Transverse colon (tissue), 4 donors: Measurements from ENCODE around the gene TIGAR. TPM values are rescaled to one million over a fixed set of nuclear protein-coding genes. Genes with fewer than 3 reads are reported as not detected.

Experiments used
- DNase-seq: peaks from one replicate; pipeline ENCODE4 v3.0.0-alpha.2; 2019
- H3K27ac ChIP-seq, 4 donors: fragments of 200-600 bp; sonication (generic); 2 replicates each; pipeline ENCODE4 v1.5.1; 2016 to 2018; ENCODE audit warnings: inconsistent platforms in 4 of 4
- H3K27me3 ChIP-seq: fragments of 200-600 bp; sonication (generic); 2 replicates; pipeline ENCODE4 v1.5.1; 2017; ENCODE audit warnings: inconsistent platforms
- H3K36me3 ChIP-seq, 4 donors: fragments of 200-600 bp; sonication (generic); 2 replicates each; pipeline ENCODE4 v1.5.1; 2017 to 2019; ENCODE audit warnings: inconsistent platforms in 4 of 4
- H3K4me1 ChIP-seq, 4 donors: fragments of 200-600 bp; sonication (generic); 2 replicates each; pipeline ENCODE4 v1.5.1; 2017 to 2020; ENCODE audit warnings: inconsistent platforms in 4 of 4
- H3K4me3 ChIP-seq, 4 donors: fragments of 200-600 bp; sonication (generic); 1 replicate in 1 of 4; 2 replicates in 3 of 4; pipeline versions ENCODE4 v1.5.1 to v1.6.1; 2017 to 2019; ENCODE audit warnings: inconsistent platforms in 4 of 4
- H3K9me3 ChIP-seq, 2 donors: fragments of 200-600 bp; sonication (generic); 2 replicates each; pipeline ENCODE4 v1.5.1; 2017 to 2019; ENCODE audit warnings: inconsistent platforms in 2 of 2
- CTCF ChIP-seq, 5 experiments: fragments of 200-600 bp in 3 of 5; fragments of 450-650 bp in 2 of 5; sonication (generic) in 3 of 5; IDR thresholded peaks; 1 replicate in 2 of 5; 2 replicates in 3 of 5; pipeline ENCODE4 v1.5.1; 2016 to 2017; ENCODE audit warnings: antibody characterized with exemption in 5 of 5, inconsistent platforms in 3 of 5, mild to moderate bottlenecking in 2 of 5, moderate library complexity in 1 of 5
- EP300 ChIP-seq: sonication (generic); formaldehyde crosslinking; IDR thresholded peaks from one replicate; pipeline ENCODE4 v1.6.1; 2017; ENCODE audit warnings: antibody characterized with exemption, low read depth
- POLR2A ChIP-seq: fragments of 450-650 bp; IDR thresholded peaks from one replicate; pipeline ENCODE4 v1.6.1; 2016; ENCODE audit warnings: antibody characterized with exemption, mild to moderate bottlenecking, moderate library complexity
- POLR2AphosphoS5 ChIP-seq, 3 donors: sonication (generic); formaldehyde crosslinking; IDR thresholded peaks; one replicate each; pipeline ENCODE4 v1.6.1; 2016; ENCODE audit warnings: antibody characterized with exemption in 3 of 3
- WGBS, 2 donors: methylation state at CpG; one replicate each; pipeline ENCODE4 v1.1.5; 2018; ENCODE audit warnings: low coverage in 1 of 2; 5-methylcytosine and 5-hydroxymethylcytosine counted together
- in situ Hi-C, 4 donors: fragments of 200-750 bp; cut with MboI; loops; one replicate each; pipeline versions ENCODE4 v1.15.0 to v1.15.1; 2017; ENCODE audit warnings: low sequenced_read_pairs in 3 of 4, low pct_ligation_motif_present in 1 of 4, low pct_unique_long_range_greater_than_20kb in 1 of 4
- intact Hi-C: fragments of 100-400 bp; cut with DNase I; formaldehyde crosslinking; loops from one replicate; pipeline ENCODE4 v1.15.1; 2023; ENCODE audit warnings: low total_unique reads
- total RNA-seq, 4 donors: library from RNA; depleted of rRNA; stranded (reverse); fragments of >200 nt; gene quantifications; one replicate each; pipeline ENCODE4 v1.1.0, GENCODE V29; 2016

The TIGAR gene
- total RNA-seq, 4 donors from 2014 or later = 2.6 to 26.6 (median 4.4) TPM

GRCh38 chr12:4289231-4289878, 31.7 kb upstream of the TIGAR start:
- intact Hi-C loops (no loop called here), in situ Hi-C loops (loop anchor here in 3 of 4 donors (10.0 to 25.0 kb wide), 4 partner anchors 177 to 402 kb away; no protein-coding TSS in a partner anchor)
- Histone ChIP-seq H3K27ac (peak overlapping the region; percentile 68 to 74 (median 69)), H3K36me3 (peaks cover 0 to 21% (median 6%) of the 10 kb centered on the region in 4 donors), H3K9me3 (no peaks in the 10 kb centered on the region), H3K27me3 (no peaks in the 10 kb centered on the region), H3K4me1 (peaks cover 22 to 73% (median 46%) of the 10 kb centered on the region in 4 donors), H3K4me3 (peak overlapping the region in 1 of 4 donors; percentile 8)
- DNase-seq = no peak
- WGBS, 2 donors = 60 to 63% methylated on average over 5 to 20 of the region's 20 CpGs
- TF ChIP-seq EP300 (no peak), POLR2A (no peak), CTCF (IDR thresholded peaks at IDR 0.05) (no peak), POLR2AphosphoS5 (IDR thresholded peaks at IDR 0.05) (no peak)

DNA sequence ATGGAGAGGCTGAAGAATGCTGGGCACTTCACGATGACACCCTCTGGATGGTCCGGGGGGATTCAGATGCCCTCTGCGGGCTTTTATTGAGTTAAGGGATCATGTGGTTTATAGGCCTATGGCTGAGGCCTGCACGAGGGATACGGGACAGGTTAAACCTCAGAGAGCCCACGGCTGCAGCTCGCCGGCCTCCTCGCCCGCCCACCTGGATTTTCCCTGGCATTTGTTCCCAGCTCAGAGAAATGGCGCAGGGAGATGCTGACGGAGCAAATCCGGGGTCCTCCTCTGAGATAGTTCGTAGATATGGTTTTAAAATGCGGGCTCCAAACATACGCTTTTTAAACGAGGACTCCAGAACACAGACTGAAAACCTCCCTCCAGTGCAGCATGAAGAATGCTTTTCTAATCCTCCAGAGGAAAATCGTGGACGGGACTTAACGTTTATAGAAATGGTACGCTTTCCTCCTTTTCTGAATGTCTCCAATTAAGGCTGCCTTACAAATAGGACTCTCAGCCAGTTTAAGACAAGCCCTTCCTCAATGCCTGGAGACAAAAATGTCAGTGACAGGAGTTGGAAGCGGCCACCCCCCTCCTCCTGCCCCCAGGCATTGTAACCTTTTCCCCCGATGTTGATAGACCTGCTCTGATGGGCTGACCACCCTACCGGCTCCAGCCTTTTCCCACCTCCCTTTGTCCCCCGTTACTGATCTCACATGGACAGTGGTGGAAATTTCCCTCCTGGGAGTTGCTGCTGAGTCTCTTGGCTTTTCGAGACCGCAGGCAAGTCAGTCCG, 30.8 kb upstream of the TIGAR start:
- no peak for DNase-seq
- WGBS, 2 donors = 78 to 85% methylated on average over 8 to 28 of the region's 28 CpGs
- TF ChIP-seq POLR2AphosphoS5 (IDR thresholded peaks at IDR 0.05) (no peak), POLR2A (no peak), EP300 (no peak), CTCF (IDR thresholded peaks at IDR 0.05) (no peak)
- intact Hi-C loops = no loop called here
- no peaks in the 10 kb centered on the region for H3K9me3 ChIP-seq
- in situ Hi-C loops = loop anchor here in 3 of 4 donors (10.0 to 25.0 kb wide), 4 partner anchors 178 to 403 kb away; no protein-coding TSS in a partner anchor
- peak overlapping the region; percentile 68 to 74 (median 69) for H3K27ac ChIP-seq
- H3K4me1 ChIP-seq = peaks cover 22 to 75% (median 46%) of the 10 kb centered on the region in 4 donors
- H3K36me3 ChIP-seq = peaks cover 0 to 21% (median 3%) of the 10 kb centered on the region in 4 donors
- no peaks in the 10 kb centered on the region for H3K27me3 ChIP-seq
- H3K4me3 ChIP-seq = no peak overlapping the region

DNA sequence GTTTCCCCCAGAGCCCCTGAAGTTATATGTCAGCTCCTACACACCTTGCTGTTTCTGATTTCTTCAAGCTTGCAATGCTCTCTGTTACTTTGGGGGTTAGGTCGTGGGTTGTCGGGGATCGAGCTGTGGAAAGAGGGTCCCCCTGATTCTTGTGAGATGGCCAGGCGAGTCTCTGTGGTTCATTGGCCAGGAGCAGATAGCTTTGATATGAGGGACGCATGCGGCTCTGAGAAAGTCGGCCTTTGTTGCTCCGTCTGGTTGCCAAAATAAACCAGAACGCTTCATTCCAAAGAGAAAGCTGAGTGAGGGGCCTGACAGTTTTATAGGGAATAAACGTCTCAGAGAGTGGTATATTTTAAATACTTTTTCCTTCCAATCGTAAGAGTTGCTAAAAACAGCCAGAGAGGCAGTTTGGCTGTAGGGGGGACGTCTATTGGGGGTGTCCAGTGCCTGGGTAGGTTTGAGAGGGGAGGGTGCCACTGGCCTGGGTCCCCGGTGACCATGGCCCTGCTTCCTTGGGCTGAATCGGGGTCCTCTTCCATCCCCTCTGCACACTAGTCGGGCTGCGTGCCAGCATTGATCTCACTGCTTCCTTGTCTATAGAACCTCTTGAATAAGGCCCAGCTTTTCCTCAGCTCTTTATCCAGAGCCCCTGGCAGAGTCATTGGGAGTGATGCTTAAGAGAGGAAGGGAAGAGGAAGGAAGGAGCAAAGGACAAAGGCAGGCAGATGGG, 28.5 kb upstream of the TIGAR start:
- TF ChIP-seq CTCF (IDR thresholded peaks at IDR 0.05) (no peak), POLR2AphosphoS5 (IDR thresholded peaks at IDR 0.05) (no peak), EP300 (no peak), POLR2A (no peak)
- intact Hi-C loops (no loop called here), in situ Hi-C loops (loop anchor here in 2 of 4 donors (25.0 kb wide), 2 partner anchors 180 to 405 kb away; no protein-coding TSS in a partner anchor)
- peaks cover 22 to 59% (median 34%) of the 10 kb centered on the region in 4 donors for H3K4me1 ChIP-seq
- H3K27ac ChIP-seq = peak overlapping the region; percentile 28 to 60 (median 46)
- peaks cover 0 to 16% (median 2%) of the 10 kb centered on the region in 4 donors for H3K36me3 ChIP-seq
- H3K9me3 ChIP-seq = no peaks in the 10 kb centered on the region
- no peak overlapping the region for H3K4me3 ChIP-seq
- 59 to 73% methylated on average over 5 to 16 of the region's 16 CpGs for WGBS, 2 donors
- DNase-seq = no peak
- H3K27me3 ChIP-seq = no peaks in the 10 kb centered on the region
